Endothelial cell of umbilical vein (primary cell): ENCODE measurements around the gene TLCD2. TPM values are rescaled to one million over a fixed set of nuclear protein-coding genes. Genes with fewer than 3 reads are reported as not detected.
A peak's percentile ranks its signal among the peaks of the same experiment; 100 is the strongest.

Experiments used
- BruUV-seq: library from RNA; stranded (reverse); fragments of 400-500 nt; replicated peaks from 2 replicates; lab custom pipeline; 2021; lab: Mats Ljungman, UMichigan
- CTCF ChIA-PET: fragments of 300-600, 350-600 bp; sonication (Branson Sonifier 250); formaldehyde crosslinking; loops from one replicate; lab custom pipeline; 2021; ENCODE audit warnings: antibody characterized with exemption, inconsistent platforms; lab: Charles Lee
- POLR2A ChIA-PET: fragments of 300-600, 350-600 bp; sonication (Branson Sonifier 250); formaldehyde crosslinking; loops from one replicate; lab custom pipeline; 2021; ENCODE audit warnings: antibody characterized with exemption, inconsistent platforms; lab: Charles Lee
- DNase-seq: peaks from one replicate; pipeline ENCODE4 v3.0.0-alpha.2; 2011; ENCODE audit warnings: low read depth, low spot score
- FAIRE-seq: peaks from 2 replicates; lab custom pipeline; 2011; peaks lifted over from hg19 to GRCh38; lab: Jason Lieb, UNC
- H2AFZ ChIP-seq: 2 replicates; pipeline ENCODE4 v1.6.0; 2012; ENCODE audit warnings: low read depth, low read length, control low read depth, inconsistent platforms
- H3K27ac ChIP-seq: 2 replicates; pipeline ENCODE4 v1.5.1; 2011; ENCODE audit warnings: low read depth, mild to moderate bottlenecking, control low read depth, low read length, moderate library complexity; ENCODE audit not compliant: insufficient read depth
- H3K27me3 ChIP-seq, 2 experiments: 2 replicates each; pipeline versions ENCODE4 v1.6.0 to v1.6.1; 2011; ENCODE audit warnings: low read length in 2 of 2, mixed read lengths in 1 of 2; ENCODE audit not compliant: control insufficient read depth in 2 of 2, insufficient read depth in 2 of 2
- H3K36me3 ChIP-seq, 2 experiments: 2 replicates in 1 of 2; 3 replicates in 1 of 2; pipeline ENCODE4 v1.5.1; 2011; ENCODE audit warnings: low read length in 2 of 2, mild to moderate bottlenecking in 1 of 2, moderate library complexity in 1 of 2; ENCODE audit not compliant: control insufficient read depth in 2 of 2, insufficient read depth in 2 of 2; ENCODE audit errors: extremely low read depth in 1 of 2
- H3K4me1 ChIP-seq: 3 replicates; pipeline ENCODE4 v1.5.1; 2011; ENCODE audit warnings: mild to moderate bottlenecking, low read length; ENCODE audit not compliant: control insufficient read depth, insufficient read depth; ENCODE audit errors: extremely low read depth
- H3K4me2 ChIP-seq: 2 replicates; pipeline ENCODE4 v1.6.1; 2011; ENCODE audit warnings: low read length, control low read depth, mixed read lengths; ENCODE audit not compliant: insufficient read depth
- H3K4me3 ChIP-seq, 3 experiments: fragments of 200-600 bp in 1 of 3; sonication (generic), shearing (Covaris generic) in 1 of 3; replicated peaks in 1 of 3; 2 replicates each; pipeline ENCODE4 v1.5.1; 2011 to 2016; ENCODE audit warnings: control low read depth in 3 of 3, low read length in 3 of 3, mild to moderate bottlenecking in 2 of 3, inconsistent platforms in 1 of 3, low read depth in 1 of 3, moderate library complexity in 1 of 3; ENCODE audit not compliant: insufficient read depth in 1 of 3
- H3K79me2 ChIP-seq: 2 replicates; pipeline ENCODE4 v1.6.0; 2012; ENCODE audit warnings: low read length, inconsistent platforms; ENCODE audit not compliant: control insufficient read depth, insufficient read depth
- H3K9ac ChIP-seq: replicated peaks from 2 replicates; pipeline ENCODE3; 2011; ENCODE audit warnings: low read length, control low read depth; ENCODE audit not compliant: insufficient read depth; ENCODE audit errors: extremely low read depth
- H3K9me1 ChIP-seq: replicated peaks from 3 replicates; pipeline ENCODE4 v1.6.0; 2011; ENCODE audit warnings: mild to moderate bottlenecking, low read length; ENCODE audit not compliant: control insufficient read depth, insufficient read depth; ENCODE audit errors: extremely low read depth
- H3K9me3 ChIP-seq: replicated peaks from 2 replicates; pipeline ENCODE4 v1.5.1; 2012; ENCODE audit warnings: low read length, inconsistent platforms; ENCODE audit not compliant: control insufficient read depth, insufficient read depth
- H4K20me1 ChIP-seq: replicated peaks from 2 replicates; pipeline ENCODE3; 2011; ENCODE audit warnings: mild to moderate bottlenecking, low read length; ENCODE audit not compliant: control insufficient read depth, insufficient read depth; ENCODE audit errors: extremely low read depth
- EZH2 ChIP-seq: IDR thresholded peaks from 2 replicates; pipeline ENCODE4 v1.6.1; 2012; ENCODE audit warnings: borderline replicate concordance, low read depth, mild to moderate bottlenecking, moderate library complexity, low read length, inconsistent platforms; ENCODE audit not compliant: severe bottlenecking
- FOS ChIP-seq: IDR thresholded peaks from 2 replicates; pipeline ENCODE4 v1.6.1; 2011; ENCODE audit warnings: mild to moderate bottlenecking, low read length, moderate library complexity, borderline replicate concordance; ENCODE audit not compliant: insufficient read depth
- GATA2 ChIP-seq: IDR thresholded peaks from 2 replicates; pipeline ENCODE4 v1.7.0; 2011; ENCODE audit warnings: low read depth, mild to moderate bottlenecking, moderate library complexity, mixed read lengths, low read length; ENCODE audit not compliant: insufficient read length, insufficient read depth
- JUN ChIP-seq: IDR thresholded peaks from 2 replicates; pipeline ENCODE4 v1.6.1; 2011; ENCODE audit warnings: borderline replicate concordance, low read depth; ENCODE audit not compliant: insufficient read length, insufficient read depth
- MAX ChIP-seq: IDR thresholded peaks from 2 replicates; pipeline ENCODE4 v1.6.1; 2011; ENCODE audit not compliant: insufficient read depth, insufficient read length
- MYC ChIP-seq: IDR thresholded peaks from one replicate; pipeline ENCODE4 v1.6.1; 2011; ENCODE audit warnings: mild to moderate bottlenecking, low read depth, low read length
- POLR2A ChIP-seq: IDR thresholded peaks from 2 replicates; pipeline ENCODE4 v1.6.1; 2012; ENCODE audit warnings: low read depth, mild to moderate bottlenecking, control low read depth, low read length
- POLR2AphosphoS5 ChIP-seq: IDR thresholded peaks from 2 replicates; pipeline ENCODE4 v1.6.1; 2012; ENCODE audit warnings: low read depth, mild to moderate bottlenecking, control low read depth, low read length, moderate library complexity; ENCODE audit not compliant: insufficient read depth
- dilution Hi-C: fragments of 300-500 bp; cut with MboI; formaldehyde crosslinking; loops from one replicate; pipeline ENCODE4 v1.15.0; 2019; ENCODE audit warnings: low sequenced_read_pairs; ENCODE audit not compliant: extremely low pct_ligation_motif_present
- intact Hi-C: fragments of 100-400 bp; cut with micrococcal nuclease; formaldehyde crosslinking; loops from one replicate; pipeline ENCODE4 v1.10.0; 2022
- polyA plus RNA-seq, 4 experiments: library from polyadenylated mRNA; depleted of rRNA in 3 of 4; stranded (reverse) in 3 of 4; unstranded in 1 of 4; fragments of >200 nt; gene quantifications; 2 replicates each; pipeline versions ENCODE4 v1.2.1 to v1.2.3, GENCODE V29; 2011 to 2012; ENCODE audit warnings: missing spikeins in 1 of 4
- total RNA-seq: library from RNA; stranded (reverse); gene quantifications from 2 replicates; pipeline ENCODE4 v1.2.3, GENCODE V29; 2021
- TF ChIP-seq, protein P1 (sequence below), 2 donors: IDR thresholded peaks; 1 replicate in 1 of 2; 2 replicates in 1 of 2; pipeline ENCODE4 v1.5.1; 2011; ENCODE audit warnings: low read length in 2 of 2, mild to moderate bottlenecking in 2 of 2, moderate library complexity in 2 of 2, control low read depth in 1 of 2, inconsistent platforms in 1 of 2, low read depth in 1 of 2; ENCODE audit not compliant: insufficient read depth in 1 of 2; ENCODE audit errors: extremely low read depth in 1 of 2

The TLCD2 gene
- total and polyA plus RNA-seq, 2 donors (not counting 3 experiments of a cell fraction or from before 2014, with no cell fraction given): 0.72 to 2.1 TPM

DNA sequence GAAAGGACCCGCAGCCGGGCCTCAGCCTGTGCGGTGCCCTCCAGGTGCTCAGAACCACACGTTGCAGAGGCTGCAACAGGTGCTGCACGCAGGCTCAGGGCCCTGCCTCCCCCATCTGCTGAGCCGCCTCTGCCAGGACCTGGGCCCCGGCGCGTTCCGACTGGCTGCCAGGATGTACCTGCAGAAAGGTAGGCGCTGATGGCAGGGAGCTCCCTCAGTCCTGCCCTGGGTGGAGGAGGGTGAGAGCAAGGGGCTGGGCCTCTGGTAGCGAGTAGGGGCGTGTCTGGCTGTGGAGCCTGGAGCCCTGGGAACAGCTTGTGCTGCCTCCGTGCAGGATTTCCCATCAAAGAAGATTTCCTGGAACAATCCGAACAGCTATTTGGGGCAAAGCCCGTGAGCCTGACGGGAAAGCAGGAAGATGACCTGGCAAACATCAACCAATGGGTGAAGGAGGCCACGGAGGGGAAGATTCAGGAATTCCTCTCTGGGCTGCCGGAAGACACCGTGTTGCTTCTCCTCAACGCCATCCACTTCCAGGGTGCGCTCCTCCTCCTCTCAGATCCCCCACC, 36.9 kb upstream of the TLCD2 start:
- CTCF ChIA-PET: interaction anchor here (0.9 to 2.0 kb wide), 5 partner anchors 21 to 37 kb away, joined by 3 to 11 read pairs (median 4); no protein-coding TSS in a partner anchor
- dilution Hi-C loops (no loop called here), intact Hi-C loops (no loop called here)
- no peaks in the 10 kb centered on the region for H3K9me1 ChIP-seq
- DNase-seq: peak; percentile 17
- H3K4me1 ChIP-seq: no peaks in the 10 kb centered on the region
- no peak overlapping the region for H3K4me3 ChIP-seq
- POLR2A ChIA-PET: no interaction called here
- H3K36me3 ChIP-seq: no peaks in the 10 kb centered on the region
- no TSS peak for BruUV-seq
- H3K4me2 ChIP-seq: no peak overlapping the region
- H3K9ac ChIP-seq: no peak overlapping the region
- H2AFZ ChIP-seq: peak overlapping the region; percentile 26
- no peaks in the 10 kb centered on the region for H3K79me2 ChIP-seq
- no peak overlapping the region for H3K27ac ChIP-seq
- no peak for FAIRE-seq
- no peaks in the 10 kb centered on the region for H4K20me1 ChIP-seq
- TF ChIP-seq POLR2A (no peak), FOS (no peak), POLR2AphosphoS5 (no peak), EZH2 (no peak), MYC (no peak), JUN (no peak), GATA2 (no peak), MAX (no peak)
- TF ChIP-seq, protein P1, sequence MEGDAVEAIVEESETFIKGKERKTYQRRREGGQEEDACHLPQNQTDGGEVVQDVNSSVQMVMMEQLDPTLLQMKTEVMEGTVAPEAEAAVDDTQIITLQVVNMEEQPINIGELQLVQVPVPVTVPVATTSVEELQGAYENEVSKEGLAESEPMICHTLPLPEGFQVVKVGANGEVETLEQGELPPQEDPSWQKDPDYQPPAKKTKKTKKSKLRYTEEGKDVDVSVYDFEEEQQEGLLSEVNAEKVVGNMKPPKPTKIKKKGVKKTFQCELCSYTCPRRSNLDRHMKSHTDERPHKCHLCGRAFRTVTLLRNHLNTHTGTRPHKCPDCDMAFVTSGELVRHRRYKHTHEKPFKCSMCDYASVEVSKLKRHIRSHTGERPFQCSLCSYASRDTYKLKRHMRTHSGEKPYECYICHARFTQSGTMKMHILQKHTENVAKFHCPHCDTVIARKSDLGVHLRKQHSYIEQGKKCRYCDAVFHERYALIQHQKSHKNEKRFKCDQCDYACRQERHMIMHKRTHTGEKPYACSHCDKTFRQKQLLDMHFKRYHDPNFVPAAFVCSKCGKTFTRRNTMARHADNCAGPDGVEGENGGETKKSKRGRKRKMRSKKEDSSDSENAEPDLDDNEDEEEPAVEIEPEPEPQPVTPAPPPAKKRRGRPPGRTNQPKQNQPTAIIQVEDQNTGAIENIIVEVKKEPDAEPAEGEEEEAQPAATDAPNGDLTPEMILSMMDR (IDR thresholded peaks at IDR 0.05; ENCODE audit: extremely low read depth in 1 of 2, insufficient read depth in 1 of 2, low read depth in 1 of 2, low read length in 2 of 2): no peak
- no peaks in the 10 kb centered on the region for H3K27me3 ChIP-seq
- H3K9me3 ChIP-seq: no peaks in the 10 kb centered on the region
